Superior temporal gyrus (tissue), 1 donor: Measurements from ENCODE around the gene RDH12.
"Not testable (repeated sequence)": the region's sequence is repeated elsewhere in the genome, so short reads cannot be mapped to it uniquely, and the experiment has no call there.

Experiments
- DNase-seq: peaks from one replicate; pipeline ENCODE4 v3.0.0-alpha.2; 2016; ENCODE audit errors: extremely low spot score

Gene RDH12

DNA sequence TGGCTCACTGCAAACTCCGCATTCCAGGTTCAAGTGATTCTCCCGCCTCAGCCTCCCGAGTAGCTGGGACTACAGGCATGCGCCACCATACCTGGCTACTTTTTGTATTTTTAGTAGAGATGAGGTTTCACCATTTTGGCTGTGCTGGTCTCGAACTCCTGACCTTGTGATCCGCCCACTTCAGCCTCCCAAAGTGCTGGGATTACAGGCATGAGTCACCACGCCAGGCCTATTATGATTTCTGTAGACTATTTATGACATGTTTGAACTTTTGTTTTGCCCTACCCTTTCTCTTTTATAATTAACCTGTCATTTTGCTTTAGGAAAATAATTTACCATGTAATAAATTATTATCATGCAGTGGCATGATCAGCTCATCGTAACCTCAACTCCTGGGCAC is at the start of gene RDH12:
Gene RDH12 (plus strand): TSS at position 395 of the 400 bp plus-strand sequence. CDS start 20,757 bp downstream, outside the sequence.
- DNase-seq = not testable (repeated sequence)

DNA sequence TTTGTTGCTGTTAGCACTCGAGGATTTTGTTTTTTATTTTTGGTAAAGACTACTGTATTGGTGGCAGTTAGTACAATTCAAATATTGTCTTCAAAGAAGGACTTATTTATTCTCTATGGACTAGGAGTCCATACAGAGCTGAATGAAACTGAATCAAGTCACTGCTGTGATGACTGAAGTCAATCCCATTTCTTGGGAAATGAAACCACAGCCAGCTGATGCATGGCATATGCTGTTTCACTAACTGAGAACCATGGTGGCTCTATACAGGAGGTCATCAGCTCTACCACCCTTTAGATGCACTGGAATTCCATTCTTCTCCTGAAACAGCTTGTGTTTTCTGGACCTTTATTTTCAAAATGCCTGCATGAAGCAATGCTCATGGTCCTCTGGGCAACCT is 49.5 kb upstream of the RDH12 start:
- no peak for DNase-seq

- DNase-seq = no peak
Observed at GRCh38 chr14:67653651-67654280, 47.9 kb upstream of the RDH12 start.

DNA sequence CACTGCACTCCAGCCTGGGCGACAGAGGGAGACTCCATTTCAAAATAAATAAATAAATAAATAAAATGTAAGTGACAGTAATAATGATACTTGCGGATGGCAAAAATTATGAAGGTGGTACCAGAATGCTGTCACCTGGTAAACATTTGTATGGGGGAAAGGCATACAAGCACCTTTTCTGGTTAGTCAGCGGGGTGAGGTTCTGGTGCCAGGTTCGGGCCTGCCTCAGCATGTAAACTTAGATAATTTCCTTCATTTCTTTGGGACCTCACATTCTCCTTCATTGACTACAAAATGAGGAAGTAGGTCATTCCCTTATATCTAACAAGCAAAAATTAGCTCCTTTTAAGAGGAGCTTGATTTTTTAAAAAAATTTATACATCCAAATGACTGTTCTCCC is 38.1 kb upstream of the RDH12 start:
- DNase-seq = no peak

- DNase-seq = no peak
Observed at GRCh38 chr14:67665868-67666267, 35.8 kb upstream of the RDH12 start.

- peak; percentile 83 for DNase-seq
Observed at GRCh38 chr14:67666750-67667449, 34.8 kb upstream of the RDH12 start.

DNA sequence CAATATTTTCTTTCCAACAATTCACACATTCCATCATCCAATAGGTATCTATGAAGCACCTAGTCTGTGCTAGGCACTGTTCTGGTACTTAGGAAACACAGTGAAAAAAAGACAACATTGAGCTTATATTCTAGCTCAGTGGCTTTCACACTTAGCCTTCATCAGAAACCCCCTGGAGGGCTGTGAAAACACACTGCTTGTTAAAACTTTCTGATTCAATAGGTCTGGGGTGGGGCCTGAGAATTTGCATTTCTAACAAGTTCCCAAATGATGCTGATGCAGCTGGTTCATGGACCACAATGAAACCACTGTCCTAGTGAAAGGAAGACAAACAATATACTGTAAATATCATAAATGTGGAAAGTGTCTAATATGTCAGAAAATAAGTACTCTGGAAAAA is 33.1 kb upstream of the RDH12 start:
- no peak for DNase-seq

GRCh38 chr14:67673451-67673850 is 28.2 kb upstream of the RDH12 start:
- no peak for DNase-seq

DNA sequence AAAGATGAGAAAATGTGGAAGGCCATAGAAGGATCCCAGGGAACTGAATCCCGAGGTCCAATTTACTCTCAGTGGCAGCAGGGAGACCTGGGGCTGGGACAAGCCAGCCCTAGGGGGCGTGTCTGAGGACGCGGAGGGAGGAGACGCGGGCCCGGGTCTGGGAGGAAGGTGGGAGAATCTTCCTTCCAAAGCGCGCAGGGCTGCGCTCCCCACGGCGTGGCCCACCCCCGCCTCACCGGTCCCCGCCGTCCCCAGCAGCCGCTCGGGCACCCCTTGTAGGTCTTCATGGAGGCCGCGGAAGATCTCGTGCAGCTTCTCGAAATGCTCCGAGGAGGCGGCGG is 27.6 kb upstream of the RDH12 start:
- peak; percentile 74 for DNase-seq

GRCh38 chr14:67674480-67675218 is 27.0 kb upstream of the RDH12 start, which contains the start of gene VTI1B:
VTI1B (minus strand) TSS chr14:67674632; CDS start chr14:67674489, 143 bp downstream.
- DNase-seq = peak; percentile 83

GRCh38 chr14:67675219-67675582 is 26.5 kb upstream of the RDH12 start:
- no peak for DNase-seq

- DNase-seq = no peak
Observed at GRCh38 chr14:67679006-67679405, 22.7 kb upstream of the RDH12 start.

GRCh38 chr14:67680121-67680602 is 21.5 kb upstream of the RDH12 start:
- DNase-seq = no peak

- DNase-seq = no peak
Observed at GRCh38 chr14:67680941-67681340, 20.7 kb upstream of the RDH12 start.

DNA sequence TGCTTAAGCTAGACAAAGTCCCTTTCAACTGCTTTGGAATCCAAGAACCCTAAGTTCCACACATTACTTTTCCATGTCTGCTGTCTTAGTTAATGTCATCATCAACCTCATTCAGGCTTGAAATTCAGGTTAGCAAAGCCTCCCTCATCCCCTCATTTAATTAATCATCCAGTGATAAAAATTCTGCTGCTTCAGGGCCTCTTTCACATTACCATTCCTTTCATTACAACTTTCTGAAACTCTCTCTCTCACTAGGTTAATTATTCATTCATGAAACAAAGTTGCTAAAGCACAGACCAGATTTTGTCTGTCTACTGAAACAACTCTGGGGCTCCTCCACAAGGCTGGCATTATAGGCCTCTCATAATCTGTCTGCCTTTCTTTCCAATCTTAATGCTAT is 17.8 kb upstream of the RDH12 start:
- no peak for DNase-seq

- no peak for DNase-seq
Observed at GRCh38 chr14:67690011-67690410, 11.7 kb upstream of the RDH12 start.

DNA sequence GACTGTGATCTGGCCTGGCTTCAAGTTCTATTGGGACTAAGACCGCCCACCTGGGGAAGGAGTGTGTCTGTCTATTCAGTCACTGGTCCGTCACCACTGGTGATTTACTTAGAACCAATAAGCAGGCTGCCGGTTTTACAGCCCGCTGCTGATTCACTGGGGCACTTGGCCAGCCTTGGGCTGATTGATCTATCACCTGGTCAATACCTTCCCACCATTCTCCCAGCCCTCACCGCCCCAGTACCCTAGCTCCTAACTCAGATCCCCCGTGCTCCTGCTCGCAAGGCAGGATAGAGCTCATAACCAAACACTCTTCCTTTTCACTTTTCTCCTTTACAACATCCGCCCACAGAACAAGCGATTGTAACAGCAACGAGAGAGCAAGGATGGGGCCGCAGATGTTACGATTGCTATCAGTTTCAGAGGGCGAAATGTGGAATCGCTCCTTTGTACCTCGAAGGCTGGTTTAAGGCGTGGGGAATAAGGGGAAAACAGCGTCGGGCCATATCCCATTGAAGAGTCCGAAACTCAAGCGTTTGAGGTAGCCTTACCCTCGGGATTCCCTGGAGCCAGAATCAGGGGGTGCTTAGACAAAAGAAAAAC is 6.8 kb upstream of the RDH12 start:
- peak; percentile 63 for DNase-seq

DNA sequence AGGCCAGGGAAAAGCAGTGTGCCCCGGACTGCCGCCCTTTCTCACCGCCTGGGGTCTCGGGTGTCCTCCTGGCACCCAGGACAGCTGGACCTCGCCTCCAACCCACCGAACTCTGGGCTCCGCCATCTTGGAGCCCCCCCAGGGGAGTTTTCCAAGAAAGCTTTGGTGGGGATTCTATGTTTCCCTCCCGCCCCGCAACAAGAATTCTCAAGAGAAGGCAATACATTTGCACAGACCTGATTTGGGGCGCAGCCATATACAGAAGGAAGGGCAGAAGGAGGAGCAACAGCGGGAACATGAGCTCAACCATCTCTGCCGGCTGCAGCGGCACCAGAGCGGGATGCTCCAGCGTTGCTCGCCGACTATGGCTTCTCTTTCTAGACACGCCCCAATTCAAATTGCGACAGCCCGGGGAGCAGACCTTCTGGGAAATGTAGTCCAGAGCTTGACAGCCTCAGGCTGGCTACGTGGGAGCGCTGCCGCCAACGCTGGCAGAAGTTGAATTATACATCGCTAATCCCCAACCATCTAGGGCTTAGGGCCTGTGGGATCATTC is 6.2 kb upstream of the RDH12 start, which contains the start of gene RDH11:
Gene RDH11 (minus strand): TSS at position 371 of the 556 bp plus-strand sequence. CDS start 61 bp downstream, at position 310.
- peak; percentile 92 for DNase-seq

DNA sequence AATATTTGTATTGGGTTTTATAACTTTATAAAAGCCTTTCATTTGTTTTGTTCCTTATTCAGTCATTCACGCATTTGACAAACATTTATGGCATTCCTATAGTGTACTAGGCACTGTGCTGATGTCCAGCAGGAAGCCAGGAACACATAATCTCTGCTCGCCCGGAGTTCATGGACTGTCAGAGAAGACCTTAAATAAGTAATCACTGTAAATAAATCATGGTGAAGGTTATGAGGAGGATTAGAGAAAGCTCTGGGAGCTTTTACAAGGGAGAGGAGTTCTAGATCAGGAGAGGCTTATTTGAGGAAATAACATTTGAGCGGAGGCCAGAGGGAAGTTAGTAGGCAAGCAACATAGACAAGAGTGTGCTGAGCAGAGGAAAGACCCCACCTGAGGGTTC is 4.7 kb upstream of the RDH12 start:
- DNase-seq = no peak

DNA sequence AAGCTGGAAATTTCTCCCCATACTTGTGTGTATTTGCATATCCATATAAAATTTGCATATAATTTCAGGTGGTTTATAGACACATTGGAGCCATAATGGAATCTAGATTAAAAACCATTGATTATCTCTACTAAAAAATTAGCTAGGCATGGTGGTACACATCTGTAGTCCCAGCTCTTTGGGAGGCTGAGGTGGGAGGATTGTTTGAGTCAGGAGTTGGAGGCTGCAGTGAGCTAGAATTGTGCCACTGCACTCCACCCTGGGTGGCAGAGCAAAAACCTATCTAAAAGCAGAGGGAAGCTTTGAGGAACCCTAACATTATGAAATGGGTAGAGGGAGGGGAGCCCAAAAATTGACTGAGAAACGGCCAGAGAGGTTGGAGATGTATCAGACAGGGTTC is 3.5 kb upstream of the RDH12 start:
- no peak for DNase-seq

DNA sequence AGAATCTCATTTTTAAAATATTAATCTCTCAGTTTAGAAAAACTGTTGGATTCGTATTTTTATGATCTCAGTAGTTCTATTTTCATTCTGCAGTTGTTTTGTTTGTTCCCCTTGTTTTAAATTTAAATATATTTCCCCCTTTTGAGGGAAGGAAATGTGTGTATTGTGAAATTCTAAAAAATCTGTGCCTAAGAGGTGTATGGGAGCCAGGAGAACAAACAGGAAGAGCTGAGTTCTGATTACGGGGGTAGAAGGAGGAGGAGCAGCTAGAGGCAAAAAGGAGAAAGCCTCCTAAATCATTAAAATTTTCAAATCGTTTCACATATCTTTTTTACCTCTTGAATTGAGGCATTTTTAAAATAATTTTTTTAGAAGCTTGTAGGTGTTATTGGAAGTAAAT is 2.3 kb downstream of the RDH12 start:
- DNase-seq = no peak
